ENCODE results near the gene DAZAP1.

Gene DAZAP1

GRCh38 chr19:1457892-1458291 lies 50.5 kb downstream of the DAZAP1 start:
- H3K79me2 ChIP-seq (ENCODE audit: insufficient read depth, low read length): no peaks in the 10 kb centered on the region
- no peak overlapping the region for H3K9ac ChIP-seq (ENCODE audit: low read length)
- H3K27ac ChIP-seq (ENCODE audit: low read depth, low read length): no peak overlapping the region
- H3K36me3 ChIP-seq (ENCODE audit: low read length): no peaks in the 10 kb centered on the region
- H3K27me3 ChIP-seq (ENCODE audit: low read length): no peaks in the 10 kb centered on the region
- no peak overlapping the region for H3K4me3 ChIP-seq (ENCODE audit: insufficient read depth, low read length, poor library complexity, severe bottlenecking)
- no peaks in the 10 kb centered on the region for H3F3A ChIP-seq (ENCODE audit: insufficient read depth)
- H3K9me3 ChIP-seq (ENCODE audit: insufficient read depth, low read length): no peaks in the 10 kb centered on the region
- H3K9me2 ChIP-seq (replicated peaks; ENCODE audit: insufficient read depth, low read length): no peaks in the 10 kb centered on the region
- H2AFZ ChIP-seq (ENCODE audit: low read depth, low read length, severe bottlenecking): no peak overlapping the region
- H4K20me1 ChIP-seq (ENCODE audit: low read depth, low read length): no peaks in the 10 kb centered on the region
- no peak overlapping the region for H3K4me2 ChIP-seq (ENCODE audit: low read depth, low read length, poor library complexity, severe bottlenecking)
- TF ChIP-seq CTCF (IDR thresholded peaks at IDR 0.05; ENCODE audit: insufficient read depth, low read length, poor library complexity, severe bottlenecking): no peak
- TF ChIP-seq EZH2phosphoT487 (conservative IDR thresholded peaks at IDR 0.05; ENCODE audit: low read length): no peak

DNA sequence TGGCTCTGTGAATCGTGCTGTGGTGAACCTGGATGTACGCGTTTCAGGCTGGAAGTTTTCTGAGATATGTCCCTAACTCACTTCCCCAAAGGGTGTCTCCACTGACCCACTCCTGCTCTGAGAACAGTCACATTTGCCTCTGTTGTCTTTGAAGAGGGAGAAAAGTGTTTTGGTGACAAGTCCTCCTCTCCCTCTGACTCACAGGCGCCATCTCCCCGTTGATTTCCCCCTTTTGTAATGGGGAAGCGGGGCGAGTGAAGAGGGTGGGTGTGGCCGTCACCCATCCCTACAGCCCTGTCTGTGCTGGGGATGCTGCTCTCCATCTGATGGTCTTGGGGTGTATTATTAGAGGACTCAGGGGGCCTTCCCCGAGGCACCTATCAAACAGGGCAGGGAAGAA lies 52.1 kb downstream of the DAZAP1 start:
- Histone ChIP-seq H3K9me3 (ENCODE audit: insufficient read depth, low read length) (no peaks in the 10 kb centered on the region), H3K9me2 (replicated peaks; ENCODE audit: insufficient read depth, low read length) (no peaks in the 10 kb centered on the region), H3K79me2 (ENCODE audit: insufficient read depth, low read length) (no peaks in the 10 kb centered on the region), H3K4me3 (ENCODE audit: insufficient read depth, low read length, poor library complexity, severe bottlenecking) (no peak overlapping the region), H3K36me3 (ENCODE audit: low read length) (no peaks in the 10 kb centered on the region), H3K9ac (ENCODE audit: low read length) (no peak overlapping the region), H4K20me1 (ENCODE audit: low read depth, low read length) (no peaks in the 10 kb centered on the region), H3F3A (ENCODE audit: insufficient read depth) (no peaks in the 10 kb centered on the region), H3K27me3 (ENCODE audit: low read length) (no peaks in the 10 kb centered on the region), H3K27ac (ENCODE audit: low read depth, low read length) (no peak overlapping the region), H3K4me2 (ENCODE audit: low read depth, low read length, poor library complexity, severe bottlenecking) (no peak overlapping the region), H2AFZ (ENCODE audit: low read depth, low read length, severe bottlenecking) (no peak overlapping the region)
- TF ChIP-seq CTCF (IDR thresholded peaks at IDR 0.05; ENCODE audit: insufficient read depth, low read length, poor library complexity, severe bottlenecking) (no peak), EZH2phosphoT487 (conservative IDR thresholded peaks at IDR 0.05; ENCODE audit: low read length) (no peak)

DNA sequence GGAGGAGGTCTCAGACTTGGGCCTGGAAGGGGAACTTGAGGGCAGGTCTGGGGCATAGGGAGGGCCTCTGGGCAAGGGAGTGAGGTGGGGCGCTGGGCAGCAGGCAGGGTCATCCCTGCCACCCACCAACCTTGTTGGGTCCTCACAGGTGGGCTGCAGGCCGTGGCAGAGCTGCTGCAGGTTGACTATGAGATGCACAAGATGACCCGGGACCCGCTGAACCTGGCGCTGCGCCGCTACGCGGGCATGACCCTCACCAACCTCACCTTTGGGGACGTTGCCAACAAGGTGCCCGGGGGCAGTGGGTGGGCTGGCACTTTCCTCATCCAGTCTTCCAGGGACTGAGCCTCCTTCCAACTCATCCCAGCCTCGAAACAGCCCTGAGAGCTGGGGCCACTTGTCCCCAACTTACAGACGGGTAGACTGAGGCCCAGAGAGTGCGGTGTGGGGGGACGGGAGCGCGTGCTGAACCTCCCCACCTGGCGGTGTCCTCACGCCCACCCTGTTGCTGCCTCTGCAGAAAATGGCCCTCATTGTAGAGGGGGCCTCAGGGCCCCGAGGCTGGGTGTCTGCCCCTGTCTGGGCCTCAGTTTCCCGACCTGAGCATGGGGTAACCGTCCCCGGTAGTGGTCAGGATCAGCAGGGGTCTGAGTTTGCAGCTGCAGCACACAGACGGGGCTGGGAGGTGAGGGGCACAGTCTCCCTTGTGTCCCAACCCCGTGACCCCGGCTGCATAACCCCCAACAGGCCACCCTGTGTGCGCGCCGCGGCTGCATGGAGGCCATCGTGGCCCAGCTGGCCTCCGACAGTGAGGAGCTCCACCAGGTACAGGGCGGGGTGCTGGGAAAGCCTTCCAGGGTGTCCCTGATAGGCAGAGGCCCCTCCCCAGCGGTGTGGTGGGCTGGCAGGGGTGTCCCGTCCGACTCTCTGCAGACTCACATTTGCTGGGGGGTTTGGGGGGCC lies 52.9 kb downstream of the DAZAP1 start:
- no peaks in the 10 kb centered on the region for H3K79me2 ChIP-seq (ENCODE audit: insufficient read depth, low read length)
- H3F3A ChIP-seq (ENCODE audit: insufficient read depth): no peaks in the 10 kb centered on the region
- H3K9me2 ChIP-seq (replicated peaks; ENCODE audit: insufficient read depth, low read length): no peaks in the 10 kb centered on the region
- TF ChIP-seq EZH2phosphoT487 (conservative IDR thresholded peaks at IDR 0.05; ENCODE audit: low read length) (no peak), CTCF (IDR thresholded peaks at IDR 0.05; ENCODE audit: insufficient read depth, low read length, poor library complexity, severe bottlenecking) (no peak)
- no peaks in the 10 kb centered on the region for H4K20me1 ChIP-seq (ENCODE audit: low read depth, low read length)
- H3K27ac ChIP-seq (ENCODE audit: low read depth, low read length): no peak overlapping the region
- H3K9ac ChIP-seq (ENCODE audit: low read length): no peak overlapping the region
- H3K36me3 ChIP-seq (ENCODE audit: low read length): no peaks in the 10 kb centered on the region
- no peaks in the 10 kb centered on the region for H3K27me3 ChIP-seq (ENCODE audit: low read length)
- H3K4me2 ChIP-seq (ENCODE audit: low read depth, low read length, poor library complexity, severe bottlenecking): no peak overlapping the region
- no peak overlapping the region for H2AFZ ChIP-seq (ENCODE audit: low read depth, low read length, severe bottlenecking)
- H3K9me3 ChIP-seq (ENCODE audit: insufficient read depth, low read length): no peaks in the 10 kb centered on the region
- H3K4me3 ChIP-seq (ENCODE audit: insufficient read depth, low read length, poor library complexity, severe bottlenecking): no peak overlapping the region
